IPS-18a (cell line): Measurements from ENCODE around the gene FNDC11.

Source experiments
- H3K27ac ChIP-seq: one replicate; pipeline ENCODE4 v1.5.1; 2013; ENCODE audit warnings: low read length
- H3K27me3 ChIP-seq: one replicate; pipeline ENCODE4 v1.6.1; 2013; ENCODE audit warnings: mild to moderate bottlenecking, low read length; ENCODE audit not compliant: control insufficient read depth, insufficient read depth
- H3K36me3 ChIP-seq: one replicate; pipeline ENCODE4 v1.6.1; 2013; ENCODE audit warnings: low read depth, low read length; ENCODE audit not compliant: control insufficient read depth
- H3K4me1 ChIP-seq: one replicate; pipeline ENCODE4 v1.6.1; 2013; ENCODE audit warnings: low read depth, low read length; ENCODE audit not compliant: control insufficient read depth
- H3K4me3 ChIP-seq: one replicate; pipeline ENCODE4 v1.5.1; 2013; ENCODE audit warnings: low read length
- H3K9ac ChIP-seq: one replicate; pipeline ENCODE4 v1.6.1; 2013; ENCODE audit warnings: mild to moderate bottlenecking, low read length, moderate library complexity
- H3K9me3 ChIP-seq: one replicate; pipeline ENCODE4 v1.6.1; 2013; ENCODE audit warnings: low read depth, low read length; ENCODE audit not compliant: control insufficient read depth

Gene FNDC11

GRCh38 chr20:63518946-63519667 lies 34.9 kb upstream of the FNDC11 start:
- Histone ChIP-seq H3K4me1 (peaks cover 3% of the 10 kb centered on the region), H3K9ac (peak overlapping the region; percentile 39), H3K27me3 (peaks cover 20% of the 10 kb centered on the region), H3K4me3 (peak overlapping the region; percentile 87), H3K36me3 (no peaks in the 10 kb centered on the region), H3K9me3 (no peaks in the 10 kb centered on the region), H3K27ac (no peak overlapping the region)

- Histone ChIP-seq H3K9ac (peak overlapping the region; percentile 39), H3K9me3 (no peaks in the 10 kb centered on the region), H3K27me3 (peaks cover 20% of the 10 kb centered on the region), H3K4me3 (peak overlapping the region; percentile 87), H3K36me3 (no peaks in the 10 kb centered on the region), H3K4me1 (peaks cover 3% of the 10 kb centered on the region), H3K27ac (no peak overlapping the region)
Observed at GRCh38 chr20:63519668-63520503, 34.1 kb upstream of the FNDC11 start.

- H3K27ac ChIP-seq = peak within 1 kb of the TSS; percentile 36
- peaks cover 3% of the 10 kb centered on the region for H3K4me1 ChIP-seq
- no peaks in the 10 kb centered on the region for H3K9me3 ChIP-seq
- peak within 1 kb of the TSS; percentile 87 for H3K4me3 ChIP-seq
- peaks cover 20% of the 10 kb centered on the region for H3K27me3 ChIP-seq
- H3K36me3 ChIP-seq = no peaks in the 10 kb centered on the region
- peak within 1 kb of the TSS; percentile 92 for H3K9ac ChIP-seq
Observed at GRCh38 chr20:63520504-63520933, 33.4 kb upstream of the FNDC11 start, which contains the start of gene PPDPF. PPDPF (plus strand) TSS chr20:63520765; CDS start chr20:63521309, 544 bp downstream.

GRCh38 chr20:63520934-63521601 lies 32.9 kb upstream of the FNDC11 start:
- peak overlapping the region; percentile 36 for H3K27ac ChIP-seq
- H3K9ac ChIP-seq = peak overlapping the region; percentile 92
- H3K4me1 ChIP-seq = peaks cover 3% of the 10 kb centered on the region
- no peaks in the 10 kb centered on the region for H3K9me3 ChIP-seq
- H3K27me3 ChIP-seq = peaks cover 20% of the 10 kb centered on the region
- H3K4me3 ChIP-seq = peak overlapping the region; percentile 87
- H3K36me3 ChIP-seq = no peaks in the 10 kb centered on the region

- Histone ChIP-seq H3K27ac (peak overlapping the region; percentile 36), H3K27me3 (peaks cover 20% of the 10 kb centered on the region), H3K36me3 (no peaks in the 10 kb centered on the region), H3K9me3 (no peaks in the 10 kb centered on the region), H3K9ac (peak overlapping the region; percentile 92), H3K4me1 (peaks cover 3% of the 10 kb centered on the region), H3K4me3 (peak overlapping the region; percentile 87)
Observed at GRCh38 chr20:63521602-63522001, 32.4 kb upstream of the FNDC11 start.

- Histone ChIP-seq H3K4me1 (peaks cover 3% of the 10 kb centered on the region), H3K9me3 (no peaks in the 10 kb centered on the region), H3K4me3 (no peak overlapping the region), H3K36me3 (no peaks in the 10 kb centered on the region), H3K27ac (no peak overlapping the region), H3K27me3 (peaks cover 20% of the 10 kb centered on the region), H3K9ac (no peak overlapping the region)
Observed at GRCh38 chr20:63522091-63522868, 31.7 kb upstream of the FNDC11 start.

- no peak overlapping the region for H3K4me3 ChIP-seq
Observed at GRCh38 chr20:63522981-63523611, 30.9 kb upstream of the FNDC11 start.

GRCh38 chr20:63525185-63525584 lies 28.8 kb upstream of the FNDC11 start:
- H3K27ac ChIP-seq = no peak overlapping the region
- no peaks in the 10 kb centered on the region for H3K27me3 ChIP-seq
- no peaks in the 10 kb centered on the region for H3K9me3 ChIP-seq
- H3K4me1 ChIP-seq = no peaks in the 10 kb centered on the region
- H3K4me3 ChIP-seq = no peak overlapping the region
- H3K9ac ChIP-seq = no peak overlapping the region
- H3K36me3 ChIP-seq = no peaks in the 10 kb centered on the region

More at GRCh38 chr20:63522981-63523611, 30.9 kb upstream of the FNDC11 start:
- Histone ChIP-seq H3K4me1 (peaks cover 3% of the 10 kb centered on the region), H3K27ac (no peak overlapping the region), H3K27me3 (peaks cover 19% of the 10 kb centered on the region), H3K36me3 (no peaks in the 10 kb centered on the region), H3K9me3 (no peaks in the 10 kb centered on the region), H3K9ac (no peak overlapping the region)

GRCh38 chr20:63525971-63526370 lies 28.0 kb upstream of the FNDC11 start:
- Histone ChIP-seq H3K27ac (no peak overlapping the region), H3K9ac (no peak overlapping the region), H3K4me1 (no peaks in the 10 kb centered on the region), H3K4me3 (no peak overlapping the region), H3K27me3 (no peaks in the 10 kb centered on the region), H3K36me3 (no peaks in the 10 kb centered on the region), H3K9me3 (no peaks in the 10 kb centered on the region)

- no peak overlapping the region for H3K9ac ChIP-seq
- H3K4me1 ChIP-seq = no peaks in the 10 kb centered on the region
- H3K4me3 ChIP-seq = no peak overlapping the region
- no peak overlapping the region for H3K27ac ChIP-seq
- no peaks in the 10 kb centered on the region for H3K27me3 ChIP-seq
- H3K36me3 ChIP-seq = no peaks in the 10 kb centered on the region
- H3K9me3 ChIP-seq = no peaks in the 10 kb centered on the region
Observed at GRCh38 chr20:63527184-63527583, 26.8 kb upstream of the FNDC11 start.
